ELF-1 (cell line): ENCODE measurements around the gene EFNA4.

Experiments
- DNase-seq: peaks from one replicate; pipeline ENCODE4 v3.0.0-alpha.2; 2016; ENCODE audit warnings: low read depth, low spot score

The EFNA4 gene

GRCh38 chr1:155086128-155086741 is 22.7 kb downstream of the EFNA4 start:
- DNase-seq, result peak; percentile 96

- peak; percentile 51 for DNase-seq
Observed at GRCh38 chr1:155086856-155087535, 23.5 kb downstream of the EFNA4 start.

GRCh38 chr1:155091071-155092051 is 27.8 kb downstream of the EFNA4 start:
- peak; percentile 95 for DNase-seq

GRCh38 chr1:155092131-155092530 is 28.6 kb downstream of the EFNA4 start:
- no peak for DNase-seq

GRCh38 chr1:155092641-155093040 is 29.1 kb downstream of the EFNA4 start:
- DNase-seq, result no peak

GRCh38 chr1:155093911-155094621 is 30.5 kb downstream of the EFNA4 start:
- peak; percentile 67 for DNase-seq

- DNase-seq, result no peak
Observed at GRCh38 chr1:155094622-155094948, 31.0 kb downstream of the EFNA4 start.

GRCh38 chr1:155099331-155099730 is 35.8 kb downstream of the EFNA4 start:
- no peak for DNase-seq

GRCh38 chr1:155103325-155103724 is 39.8 kb downstream of the EFNA4 start:
- DNase-seq, result no peak

- DNase-seq, result no peak
Observed at GRCh38 chr1:155104605-155105534, 41.3 kb downstream of the EFNA4 start.

GRCh38 chr1:155105604-155106011 is 42.1 kb downstream of the EFNA4 start:
- DNase-seq, result peak; percentile 43

GRCh38 chr1:155106862-155107261 is 43.3 kb downstream of the EFNA4 start:
- DNase-seq, result no peak

- no peak for DNase-seq
Observed at GRCh38 chr1:155107309-155108264, 44.0 kb downstream of the EFNA4 start.

GRCh38 chr1:155108296-155108695 is 44.8 kb downstream of the EFNA4 start:
- no peak for DNase-seq

GRCh38 chr1:155110381-155110780 is 46.8 kb downstream of the EFNA4 start:
- no peak for DNase-seq

GRCh38 chr1:155110826-155111225 is 47.3 kb downstream of the EFNA4 start:
- DNase-seq, result no peak

- DNase-seq, result peak; percentile 43
Observed at GRCh38 chr1:155113450-155113980, 50.0 kb downstream of the EFNA4 start.

- DNase-seq, result no peak
Observed at GRCh38 chr1:155116113-155116764, 52.7 kb downstream of the EFNA4 start.

GRCh38 chr1:155117610-155118009 is 54.1 kb downstream of the EFNA4 start:
- peak; percentile 62 for DNase-seq
